Progenitor cell of endocrine pancreas (in vitro differentiated cells): Measurements from ENCODE around the gene NXPH1. TPM values are rescaled to one million over a fixed set of nuclear protein-coding genes. Genes with fewer than 3 reads are reported as not detected.

Experiments used
- DNase-seq: peaks from one replicate; pipeline ENCODE4 v3.0.0; 2021; ENCODE audit warnings: low spot score; ENCODE audit not compliant: unreplicated experiment
- H3K27ac Mint-ChIP-seq: 2 replicates; pipeline ENCODE4 v1.8.0; 2021; ENCODE audit warnings: mild to moderate bottlenecking, moderate library complexity, mixed read lengths
- H3K27me3 Mint-ChIP-seq: 2 replicates; pipeline ENCODE4 v1.8.0; 2021; ENCODE audit warnings: mixed read lengths
- H3K36me3 Mint-ChIP-seq: 2 replicates; pipeline ENCODE4 v1.8.0; 2022; ENCODE audit warnings: mixed read lengths; ENCODE audit not compliant: insufficient read depth
- H3K4me1 Mint-ChIP-seq: 2 replicates; pipeline ENCODE4 v1.8.0; 2021; ENCODE audit warnings: low read depth, mixed read lengths
- H3K4me3 Mint-ChIP-seq: 2 replicates; pipeline ENCODE4 v1.8.0; 2021; ENCODE audit warnings: low read depth, mild to moderate bottlenecking, moderate library complexity, mixed read lengths
- H3K9me3 Mint-ChIP-seq: 2 replicates; pipeline ENCODE4 v1.8.0; 2021; ENCODE audit warnings: low read depth, mixed read lengths
- total RNA-seq: library from RNA; stranded (reverse); gene quantifications from 2 replicates; pipeline ENCODE4 v1.2.1, GENCODE V29; 2021
- TF ChIP-seq, protein P1 (sequence below): fragments of 200-600 bp; sonication (generic); IDR thresholded peaks from one replicate; pipeline ENCODE4 v1.5.0; 2021; ENCODE audit warnings: antibody characterized with exemption, mild to moderate bottlenecking; ENCODE audit not compliant: unreplicated experiment

The NXPH1 gene
- total RNA-seq, 1 donor from 2014 or later, result not detected

DNA sequence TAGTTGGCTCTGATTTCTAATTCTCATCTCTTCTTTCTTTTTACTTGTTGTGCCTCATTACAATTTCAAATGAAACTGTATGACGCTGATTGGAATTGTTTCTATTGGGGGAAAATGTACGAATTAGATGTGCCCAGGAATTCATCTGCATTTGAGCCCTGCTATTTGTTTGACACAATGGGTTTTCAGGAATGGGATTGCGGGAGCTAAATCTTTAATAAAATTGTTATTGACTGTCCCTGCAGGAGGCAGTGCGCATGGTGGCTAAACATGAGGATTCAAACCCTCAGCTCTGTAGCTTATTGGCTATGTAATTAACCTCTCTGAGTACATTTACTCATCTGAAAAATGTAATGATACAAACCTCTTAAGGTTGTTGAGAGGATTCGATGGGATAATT lies 181.6 kb downstream of the NXPH1 start:
- Mint-ChIP-seq H3K4me1 (peaks cover 11% of the 10 kb centered on the region), H3K9me3 (no peaks in the 10 kb centered on the region), H3K36me3 (no peaks in the 10 kb centered on the region), H3K27ac (no peak overlapping the region), H3K27me3 (no peaks in the 10 kb centered on the region), H3K4me3 (no peak overlapping the region)
- no peak for DNase-seq
- TF ChIP-seq, protein P1, sequence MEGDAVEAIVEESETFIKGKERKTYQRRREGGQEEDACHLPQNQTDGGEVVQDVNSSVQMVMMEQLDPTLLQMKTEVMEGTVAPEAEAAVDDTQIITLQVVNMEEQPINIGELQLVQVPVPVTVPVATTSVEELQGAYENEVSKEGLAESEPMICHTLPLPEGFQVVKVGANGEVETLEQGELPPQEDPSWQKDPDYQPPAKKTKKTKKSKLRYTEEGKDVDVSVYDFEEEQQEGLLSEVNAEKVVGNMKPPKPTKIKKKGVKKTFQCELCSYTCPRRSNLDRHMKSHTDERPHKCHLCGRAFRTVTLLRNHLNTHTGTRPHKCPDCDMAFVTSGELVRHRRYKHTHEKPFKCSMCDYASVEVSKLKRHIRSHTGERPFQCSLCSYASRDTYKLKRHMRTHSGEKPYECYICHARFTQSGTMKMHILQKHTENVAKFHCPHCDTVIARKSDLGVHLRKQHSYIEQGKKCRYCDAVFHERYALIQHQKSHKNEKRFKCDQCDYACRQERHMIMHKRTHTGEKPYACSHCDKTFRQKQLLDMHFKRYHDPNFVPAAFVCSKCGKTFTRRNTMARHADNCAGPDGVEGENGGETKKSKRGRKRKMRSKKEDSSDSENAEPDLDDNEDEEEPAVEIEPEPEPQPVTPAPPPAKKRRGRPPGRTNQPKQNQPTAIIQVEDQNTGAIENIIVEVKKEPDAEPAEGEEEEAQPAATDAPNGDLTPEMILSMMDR, result no peak

DNA sequence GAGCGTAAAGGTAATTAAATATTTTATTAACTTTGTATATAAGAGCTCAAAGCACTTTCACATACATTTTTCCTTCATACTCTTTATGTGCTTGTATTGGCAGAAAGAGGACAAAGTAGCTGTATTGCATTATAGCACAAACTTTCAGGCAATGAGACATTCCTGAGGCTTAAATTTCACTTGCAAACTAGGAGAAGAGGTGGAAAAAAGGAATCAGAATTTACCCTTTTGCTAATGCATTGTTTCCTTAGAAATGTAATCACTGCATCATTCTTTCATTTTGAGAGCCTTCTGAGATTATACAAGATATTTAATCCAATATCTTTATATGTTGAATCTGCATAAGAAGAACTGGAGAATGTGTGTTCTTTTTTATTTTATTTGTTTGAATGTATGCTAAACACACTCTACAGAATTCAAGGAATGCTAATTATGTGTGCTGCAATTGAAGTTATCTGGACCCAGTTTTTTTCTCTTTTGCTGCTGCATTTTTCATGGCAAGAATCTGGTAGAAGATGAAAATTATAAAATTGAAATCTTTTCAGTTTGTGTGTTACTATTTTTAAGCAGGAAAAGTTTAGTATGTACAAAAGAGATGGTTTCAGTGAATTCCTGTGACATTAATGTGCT lies 185.1 kb downstream of the NXPH1 start:
- peaks cover 13% of the 10 kb centered on the region for H3K4me1 Mint-ChIP-seq
- no peaks in the 10 kb centered on the region for H3K36me3 Mint-ChIP-seq
- H3K9me3 Mint-ChIP-seq, result no peaks in the 10 kb centered on the region
- DNase-seq, result no peak
- H3K4me3 Mint-ChIP-seq, result no peak overlapping the region
- TF ChIP-seq, protein P1, result no peak
- no peak overlapping the region for H3K27ac Mint-ChIP-seq
- H3K27me3 Mint-ChIP-seq, result no peaks in the 10 kb centered on the region

DNA sequence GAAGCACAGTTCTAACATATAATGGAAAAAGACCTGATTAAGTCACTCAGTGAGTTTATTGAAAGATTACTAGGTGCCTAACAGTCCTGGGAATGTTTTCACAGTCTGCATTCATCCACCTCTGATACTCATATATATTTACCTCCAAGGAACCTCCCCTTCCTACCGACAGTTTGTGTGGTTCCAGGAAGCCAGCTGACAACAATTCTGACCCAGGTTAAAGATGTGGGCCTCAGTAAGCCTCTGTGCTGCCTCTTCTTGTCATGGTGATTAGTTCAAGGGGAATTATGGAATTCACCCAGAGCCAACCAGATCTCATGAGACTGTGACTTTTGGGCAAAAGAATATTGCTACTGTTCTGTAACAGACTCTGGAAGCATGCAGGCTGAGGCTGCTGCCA lies 186.8 kb downstream of the NXPH1 start:
- no peaks in the 10 kb centered on the region for H3K27me3 Mint-ChIP-seq
- DNase-seq, result no peak
- peaks cover 13% of the 10 kb centered on the region for H3K4me1 Mint-ChIP-seq
- H3K36me3 Mint-ChIP-seq, result no peaks in the 10 kb centered on the region
- TF ChIP-seq, protein P1, result no peak
- H3K4me3 Mint-ChIP-seq, result no peak overlapping the region
- H3K9me3 Mint-ChIP-seq, result no peaks in the 10 kb centered on the region
- H3K27ac Mint-ChIP-seq, result no peak overlapping the region

DNA sequence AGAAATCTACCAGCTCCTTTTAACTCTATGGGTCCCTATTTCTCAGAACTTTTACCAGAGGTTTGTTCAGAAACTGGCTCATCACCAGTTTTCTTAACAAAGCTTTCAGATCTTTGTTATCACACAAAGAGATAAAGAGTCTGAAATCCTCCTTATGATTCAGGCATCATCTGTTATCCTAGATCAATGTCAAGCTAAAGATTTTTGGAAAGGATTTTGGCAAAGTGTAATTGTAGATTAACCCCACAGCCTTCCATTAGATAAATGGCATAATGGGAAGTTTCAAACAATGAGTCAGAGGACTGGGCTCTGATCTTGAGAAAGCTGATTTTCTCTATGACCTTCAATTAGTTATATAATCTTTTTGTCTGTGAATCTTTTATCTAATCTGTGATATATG lies 192.2 kb downstream of the NXPH1 start:
- Mint-ChIP-seq H3K27ac (no peak overlapping the region), H3K27me3 (no peaks in the 10 kb centered on the region), H3K36me3 (no peaks in the 10 kb centered on the region), H3K4me3 (no peak overlapping the region), H3K9me3 (no peaks in the 10 kb centered on the region), H3K4me1 (peaks cover 6% of the 10 kb centered on the region)
- DNase-seq, result no peak
- TF ChIP-seq, protein P1, result no peak

DNA sequence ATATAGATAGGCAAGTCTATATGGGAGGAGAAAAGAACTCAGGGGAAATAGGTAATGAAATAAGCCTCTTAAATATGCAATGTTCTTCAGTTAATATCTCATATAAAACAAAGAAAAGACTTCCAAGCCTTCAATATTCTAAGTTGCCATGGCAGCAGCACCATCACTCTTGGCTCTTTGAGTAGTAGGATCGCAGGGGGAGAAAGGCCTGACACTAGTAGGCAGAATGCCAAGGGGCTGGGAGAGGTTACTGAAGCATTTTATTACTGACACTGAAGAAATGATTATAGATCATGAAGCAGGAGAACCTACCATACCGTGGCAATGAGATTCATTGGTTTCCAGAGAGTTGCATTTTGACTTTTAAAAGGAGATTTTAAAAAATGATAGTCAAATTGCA lies 193.9 kb downstream of the NXPH1 start:
- TF ChIP-seq, protein P1, result no peak
- Mint-ChIP-seq H3K36me3 (no peaks in the 10 kb centered on the region), H3K9me3 (no peaks in the 10 kb centered on the region), H3K27me3 (no peaks in the 10 kb centered on the region), H3K4me1 (peaks cover 6% of the 10 kb centered on the region), H3K4me3 (no peak overlapping the region), H3K27ac (no peak overlapping the region)
- no peak for DNase-seq
